NCI-H82 treated with DMSO at 0.1 percent for 48 hours (cell line): Measurements from ENCODE around the gene ENPP4.
"Not testable (repeated sequence)": the region's sequence is repeated elsewhere in the genome, so short reads cannot be mapped to it uniquely, and the experiment has no call there.

Experiments used
- DNase-seq: peaks from one replicate; lab custom pipeline; 2025; ENCODE audit not compliant: unreplicated experiment; lab: John Stamatoyannopoulos, UW

Gene ENPP4

GRCh38 chr6:46129629-46130511, at the start of gene ENPP4:
Gene ENPP4, plus strand, starts transcription at chr6:46129989. Its CDS starts 9,595 bp downstream, at chr6:46139584.
- DNase-seq: peak; percentile 87

GRCh38 chr6:46080111-46080510, 49.7 kb upstream of the ENPP4 start:
- DNase-seq: no peak

GRCh38 chr6:46085688-46086087, 44.1 kb upstream of the ENPP4 start:
- not testable (repeated sequence) for DNase-seq

- peak; percentile 0 for DNase-seq
Measured at GRCh38 chr6:46090115-46091079, 39.4 kb upstream of the ENPP4 start.

GRCh38 chr6:46091080-46091478, 38.7 kb upstream of the ENPP4 start:
- DNase-seq: no peak

GRCh38 chr6:46095251-46095650, 34.5 kb upstream of the ENPP4 start:
- no peak for DNase-seq

GRCh38 chr6:46097366-46097765, 32.4 kb upstream of the ENPP4 start:
- DNase-seq: no peak

- DNase-seq: no peak
Measured at GRCh38 chr6:46098678-46099077, 31.1 kb upstream of the ENPP4 start.

GRCh38 chr6:46099952-46100351, 29.8 kb upstream of the ENPP4 start:
- no peak for DNase-seq

GRCh38 chr6:46102123-46102522, 27.7 kb upstream of the ENPP4 start:
- DNase-seq: no peak

GRCh38 chr6:46103441-46104115, 26.2 kb upstream of the ENPP4 start:
- DNase-seq: no peak

GRCh38 chr6:46104209-46104608, 25.6 kb upstream of the ENPP4 start:
- no peak for DNase-seq

- DNase-seq: no peak
Measured at GRCh38 chr6:46105568-46105967, 24.2 kb upstream of the ENPP4 start.

GRCh38 chr6:46113370-46113769, 16.4 kb upstream of the ENPP4 start:
- DNase-seq: no peak

- no peak for DNase-seq
Measured at GRCh38 chr6:46115634-46116033, 14.2 kb upstream of the ENPP4 start.

- DNase-seq: no peak
Measured at GRCh38 chr6:46116289-46116688, 13.5 kb upstream of the ENPP4 start.

- DNase-seq: no peak
Measured at GRCh38 chr6:46118157-46118556, 11.6 kb upstream of the ENPP4 start.

GRCh38 chr6:46118836-46119235, 11.0 kb upstream of the ENPP4 start:
- no peak for DNase-seq

GRCh38 chr6:46119679-46120078, 10.1 kb upstream of the ENPP4 start:
- DNase-seq: not testable (repeated sequence)

GRCh38 chr6:46128476-46128875, 1.3 kb upstream of the ENPP4 start:
- no peak for DNase-seq

GRCh38 chr6:46129291-46129628, 529 bp upstream of the ENPP4 start:
- no peak for DNase-seq
